ENCODE measurements around the gene PRDM16. TPM values are rescaled to one million over a fixed set of nuclear protein-coding genes. Genes with fewer than 3 reads are reported as not detected.

The PRDM16 gene
- total and polyA plus RNA-seq, 2 of the 13 experiments (the other 11 are each of a cell fraction or from before 2014, with no cell fraction given) = 0.15 to 0.81 TPM

DNA sequence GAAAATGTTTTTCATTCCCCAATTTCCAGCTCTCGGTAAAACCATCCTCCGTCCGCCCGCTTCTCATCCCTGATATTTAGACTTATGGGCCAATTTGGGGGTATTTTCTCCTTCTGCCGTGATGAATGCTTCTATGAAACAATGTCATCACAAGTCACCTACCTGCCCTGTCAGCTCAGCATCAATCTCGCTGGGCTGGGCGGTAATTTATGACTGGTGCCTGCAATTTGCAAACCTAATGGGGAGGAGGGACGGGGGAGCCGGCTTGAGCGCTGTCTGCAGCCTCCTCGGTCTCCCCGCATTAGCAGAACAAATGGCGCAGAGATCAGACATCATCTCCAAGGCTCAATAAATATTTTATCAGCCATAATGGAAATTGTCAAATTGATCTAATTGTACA lies 72.1 kb downstream of the PRDM16 start:
- H3K4me2 ChIP-seq (ENCODE audit: low read depth, low read length) = no peak overlapping the region
- POLR2A ChIA-PET = no interaction called here
- FAIRE-seq (no peak), ATAC-seq (no peak), DNase-seq (ENCODE audit: low spot score) (no peak)
- CTCF ChIA-PET (ENCODE audit: low intra/inter-chr PET ratio, low total read pairs) = no interaction called here
- TF ChIP-seq DDIT3 (CRISPR knock-in tag; IDR thresholded peaks at IDR 0.05) = no peak
- TF ChIP-seq HES4 (CRISPR knock-in tag; IDR thresholded peaks at IDR 0.05; ENCODE audit: borderline replicate concordance) = no peak
- TF ChIP-seq, protein P1, sequence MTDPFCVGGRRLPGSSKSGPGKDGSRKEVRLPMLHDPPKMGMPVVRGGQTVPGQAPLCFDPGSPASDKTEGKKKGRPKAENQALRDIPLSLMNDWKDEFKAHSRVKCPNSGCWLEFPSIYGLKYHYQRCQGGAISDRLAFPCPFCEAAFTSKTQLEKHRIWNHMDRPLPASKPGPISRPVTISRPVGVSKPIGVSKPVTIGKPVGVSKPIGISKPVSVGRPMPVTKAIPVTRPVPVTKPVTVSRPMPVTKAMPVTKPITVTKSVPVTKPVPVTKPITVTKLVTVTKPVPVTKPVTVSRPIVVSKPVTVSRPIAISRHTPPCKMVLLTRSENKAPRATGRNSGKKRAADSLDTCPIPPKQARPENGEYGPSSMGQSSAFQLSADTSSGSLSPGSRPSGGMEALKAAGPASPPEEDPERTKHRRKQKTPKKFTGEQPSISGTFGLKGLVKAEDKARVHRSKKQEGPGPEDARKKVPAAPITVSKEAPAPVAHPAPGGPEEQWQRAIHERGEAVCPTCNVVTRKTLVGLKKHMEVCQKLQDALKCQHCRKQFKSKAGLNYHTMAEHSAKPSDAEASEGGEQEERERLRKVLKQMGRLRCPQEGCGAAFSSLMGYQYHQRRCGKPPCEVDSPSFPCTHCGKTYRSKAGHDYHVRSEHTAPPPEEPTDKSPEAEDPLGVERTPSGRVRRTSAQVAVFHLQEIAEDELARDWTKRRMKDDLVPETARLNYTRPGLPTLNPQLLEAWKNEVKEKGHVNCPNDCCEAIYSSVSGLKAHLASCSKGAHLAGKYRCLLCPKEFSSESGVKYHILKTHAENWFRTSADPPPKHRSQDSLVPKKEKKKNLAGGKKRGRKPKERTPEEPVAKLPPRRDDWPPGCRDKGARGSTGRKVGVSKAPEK (CRISPR knock-in tag; IDR thresholded peaks at IDR 0.05; ENCODE audit: borderline replicate concordance) = no peak
- TF ChIP-seq ZNF615 (CRISPR knock-in tag; IDR thresholded peaks at IDR 0.05; ENCODE audit: borderline replicate concordance) = no peak
- no peak for TF ChIP-seq PHF8 (CRISPR knock-in tag; IDR thresholded peaks at IDR 0.05)
- TF ChIP-seq RNF2 (conservative IDR thresholded peaks at IDR 0.05; ENCODE audit: low read depth) = no peak
- TF ChIP-seq, protein P2, sequence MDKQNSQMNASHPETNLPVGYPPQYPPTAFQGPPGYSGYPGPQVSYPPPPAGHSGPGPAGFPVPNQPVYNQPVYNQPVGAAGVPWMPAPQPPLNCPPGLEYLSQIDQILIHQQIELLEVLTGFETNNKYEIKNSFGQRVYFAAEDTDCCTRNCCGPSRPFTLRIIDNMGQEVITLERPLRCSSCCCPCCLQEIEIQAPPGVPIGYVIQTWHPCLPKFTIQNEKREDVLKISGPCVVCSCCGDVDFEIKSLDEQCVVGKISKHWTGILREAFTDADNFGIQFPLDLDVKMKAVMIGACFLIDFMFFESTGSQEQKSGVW (CRISPR knock-in tag; IDR thresholded peaks at IDR 0.05; ENCODE audit: borderline replicate concordance) = no peak
- TF ChIP-seq PRDM4 (CRISPR knock-in tag; IDR thresholded peaks at IDR 0.05; ENCODE audit: borderline replicate concordance) = no peak
- no peak for TF ChIP-seq KDM3A (CRISPR knock-in tag; IDR thresholded peaks at IDR 0.05; ENCODE audit: low read depth)
- no peak for TF ChIP-seq ZNF546 (CRISPR knock-in tag; conservative IDR thresholded peaks at IDR 0.05)
- no peak for TF ChIP-seq RORA (CRISPR knock-in tag; IDR thresholded peaks at IDR 0.05)
- TF ChIP-seq ZNF335 (CRISPR knock-in tag; IDR thresholded peaks at IDR 0.05) = no peak
- no peak overlapping the region for H2AFZ ChIP-seq (ENCODE audit: low read length)
- H3K4me3 ChIP-seq (replicated peaks in 1 of 3; ENCODE audit: insufficient read depth in 1 of 3, low read depth in 2 of 3, low read length in 3 of 3) = no peak overlapping the region
- H4K20me1 ChIP-seq (ENCODE audit: insufficient read depth, low read length) = no peaks in the 10 kb centered on the region
- H3K27ac ChIP-seq (ENCODE audit: extremely low read length, insufficient read depth, low read length) = no peak overlapping the region
- in situ Hi-C loops (cut with HindIII; ENCODE audit: extremely low pct_ligation_motif_present, low pct_unique_long_range_greater_than_20kb) (no loop called here), intact Hi-C loops (cut with micrococcal nuclease; ENCODE audit: unreplicated experiment) (no loop called here)
- H3K27me3 ChIP-seq (ENCODE audit: control insufficient read depth in 1 of 2, insufficient read depth in 2 of 2, low read length in 2 of 2) = peaks cover 0 to 3% of the 10 kb centered on the region in 2 experiments; a peak in 2 of 5 replicates
- H3K4me1 ChIP-seq (ENCODE audit: insufficient read depth, low read length) = peaks cover 43% of the 10 kb centered on the region
- no peaks in the 10 kb centered on the region for H3K9me3 ChIP-seq (ENCODE audit: low read length)
- no peaks in the 10 kb centered on the region for H3K79me2 ChIP-seq (ENCODE audit: insufficient read depth, low read length)
- no TSS peak for BruUV-seq (replicated peaks)
- H3K36me3 ChIP-seq (replicated peaks in 1 of 2; ENCODE audit: control insufficient read depth in 1 of 2, insufficient read depth in 2 of 2, low read length in 2 of 2) = no peaks in the 10 kb centered on the region
- WGBS (ENCODE audit: low lambda C conversion rate) = 85% methylated on average over 13 of the region's 13 CpGs
- no peak overlapping the region for H3K9ac ChIP-seq (ENCODE audit: insufficient read depth, low read depth, low read length)
